Stomach (tissue), 9 donors: ENCODE results near the gene COPS7A. TPM values are rescaled to one million over a fixed set of nuclear protein-coding genes. Genes with fewer than 3 reads are reported as not detected.

Experiments
- DNase-seq, 2 donors: peaks; one replicate each; pipeline versions ENCODE4 v3.0.0 to v3.0.0-alpha.2; 2013 to 2019
- H3K27ac ChIP-seq, 5 donors: fragments of 200-600 bp in 4 of 5; sonication (generic) in 4 of 5; one replicate each; pipeline ENCODE4 v1.5.1; 2013 to 2019; ENCODE audit warnings: mild to moderate bottlenecking in 1 of 5, moderate library complexity in 1 of 5
- H3K27me3 ChIP-seq, 3 donors: fragments of 200-600 bp; sonication (generic); one replicate each; pipeline ENCODE4 v1.5.1; 2017 to 2019; ENCODE audit warnings: mixed run types in 1 of 3
- H3K36me3 ChIP-seq, 4 donors: fragments of 200-600 bp; sonication (generic); 1 replicate in 3 of 4; 2 replicates in 1 of 4; pipeline ENCODE4 v1.5.1; 2016 to 2019
- H3K4me1 ChIP-seq, 4 donors: fragments of 200-600 bp; sonication (generic); one replicate each; pipeline ENCODE4 v1.5.1; 2016 to 2019
- H3K4me3 ChIP-seq, 4 donors: fragments of 200-600 bp; sonication (generic) in 3 of 4; one replicate each; pipeline ENCODE4 v1.5.1; 2016 to 2019; ENCODE audit warnings: mild to moderate bottlenecking in 1 of 4
- H3K9me3 ChIP-seq, 4 donors: fragments of 200-600 bp; sonication (generic); one replicate each; pipeline ENCODE4 v1.5.1; 2016 to 2019
- CTCF ChIP-seq, 7 experiments: fragments of 450-650 bp in 4 of 7; fragments of 200-600 bp in 3 of 7; sonication (generic) in 3 of 7; IDR thresholded peaks; one replicate each; pipeline ENCODE4 v1.5.1; 2016 to 2019; ENCODE audit warnings: antibody characterized with exemption in 7 of 7, control low read depth in 2 of 7, mild to moderate bottlenecking in 1 of 7
- EP300 ChIP-seq: sonication (generic); formaldehyde crosslinking; IDR thresholded peaks from one replicate; pipeline ENCODE4 v1.6.1; 2017; ENCODE audit warnings: antibody characterized with exemption
- POLR2A ChIP-seq, 4 donors: fragments of 450-650 bp; IDR thresholded peaks; one replicate each; pipeline ENCODE4 v1.6.1; 2016; ENCODE audit warnings: antibody characterized with exemption in 4 of 4, control low read depth in 2 of 4, mild to moderate bottlenecking in 1 of 4, moderate library complexity in 1 of 4
- POLR2AphosphoS5 ChIP-seq, 3 donors: sonication (generic); formaldehyde crosslinking; IDR thresholded peaks; one replicate each; pipeline ENCODE4 v1.6.1; 2016; ENCODE audit warnings: antibody characterized with exemption in 3 of 3
- WGBS, 5 donors: extraction: QIAGEN DNeasy Blood & Tissue Kit in 3 of 5; methylation state at CpG; one replicate each; pipeline versions ENCODE4 v1.1.5 to v1.1.7; 2013 to 2018; 5-methylcytosine and 5-hydroxymethylcytosine counted together
- intact Hi-C: fragments of 100-400 bp; cut with DNase I; formaldehyde crosslinking; loops from one replicate; pipeline ENCODE4 v1.15.1; 2023; ENCODE audit warnings: low total_unique reads
- polyA plus RNA-seq, 3 donors: library from polyadenylated mRNA; stranded (reverse); fragments of 200-250 nt; gene quantifications; one replicate each; pipeline ENCODE4 v1.2.3, GENCODE V29; 2013
- total RNA-seq, 5 donors: library from RNA; depleted of rRNA; stranded (reverse); fragments of >200 nt; gene quantifications; one replicate each; pipeline versions ENCODE4 v1.1.0 to v1.2.3, GENCODE V29; 2014 to 2016
- donor health status: healthy with polysubstance abuse.
- donor health status: Bipolar disorder and iron deficiency.
- donor health status: healthy.

COPS7A gene
- total and polyA plus RNA-seq, 8 donors, result 5.8 to 54.2 (median 39.0) TPM

DNA sequence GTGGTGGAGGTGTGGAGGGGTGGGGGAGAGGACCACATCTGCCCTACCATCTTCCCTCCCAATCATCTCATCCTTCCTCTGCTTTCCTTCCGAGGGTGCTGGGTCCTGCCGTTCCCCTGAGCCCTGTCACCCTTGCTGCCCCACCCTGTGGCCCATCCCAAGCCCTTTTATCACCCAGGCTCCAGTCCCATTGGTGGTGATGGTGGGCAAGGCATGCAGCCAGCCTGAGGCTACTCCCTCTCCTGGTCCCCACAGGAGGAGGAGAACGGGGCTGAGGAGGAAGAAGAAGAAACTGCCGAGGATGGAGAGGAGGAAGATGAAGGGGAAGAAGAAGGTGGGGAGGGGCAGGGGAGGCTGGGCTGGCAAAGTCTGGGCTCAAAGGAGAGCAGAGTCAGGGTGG is 45.8 kb downstream of the COPS7A start:
- Histone ChIP-seq H3K9me3 (no peaks in the 10 kb centered on the region), H3K27me3 (peaks cover 0 to 28% (median 13%) of the 10 kb centered on the region in 3 donors), H3K4me3 (no peak overlapping the region), H3K4me1 (peaks cover 54 to 92% (median 85%) of the 10 kb centered on the region in 4 donors), H3K27ac (peak overlapping the region in 3 of 5 donors; percentile 23 to 96 (median 23)), H3K36me3 (peaks cover 12 to 23% (median 19%) of the 10 kb centered on the region in 4 donors)
- 62 to 75% (median 68%) methylated on average over 3 to 4 of the region's 4 CpGs for WGBS, 5 donors
- intact Hi-C loops, result no loop called here
- TF ChIP-seq POLR2AphosphoS5 (IDR thresholded peaks at IDR 0.05) (no peak), EP300 (no peak), CTCF (IDR thresholded peaks at IDR 0.05) (no peak), POLR2A (IDR thresholded peaks at IDR 0.05) (no peak)
- no peak for DNase-seq

GRCh38 chr12:6770094-6770493 is 46.2 kb downstream of the COPS7A start:
- TF ChIP-seq POLR2A (IDR thresholded peaks at IDR 0.05) (no peak), POLR2AphosphoS5 (IDR thresholded peaks at IDR 0.05) (no peak), EP300 (no peak), CTCF (IDR thresholded peaks at IDR 0.05) (no peak)
- peak overlapping the region in 3 of 5 donors; percentile 23 to 96 (median 23) for H3K27ac ChIP-seq
- intact Hi-C loops, result no loop called here
- no peaks in the 10 kb centered on the region for H3K9me3 ChIP-seq
- peaks cover 0 to 29% (median 13%) of the 10 kb centered on the region in 3 donors for H3K27me3 ChIP-seq
- H3K4me3 ChIP-seq, result no peak overlapping the region
- no peak for DNase-seq
- WGBS, 5 donors, result 75 to 91% (median 84%) methylated on average over 12 of the region's 12 CpGs
- peaks cover 12 to 23% (median 19%) of the 10 kb centered on the region in 4 donors for H3K36me3 ChIP-seq
- peaks cover 52 to 92% (median 85%) of the 10 kb centered on the region in 4 donors for H3K4me1 ChIP-seq

DNA sequence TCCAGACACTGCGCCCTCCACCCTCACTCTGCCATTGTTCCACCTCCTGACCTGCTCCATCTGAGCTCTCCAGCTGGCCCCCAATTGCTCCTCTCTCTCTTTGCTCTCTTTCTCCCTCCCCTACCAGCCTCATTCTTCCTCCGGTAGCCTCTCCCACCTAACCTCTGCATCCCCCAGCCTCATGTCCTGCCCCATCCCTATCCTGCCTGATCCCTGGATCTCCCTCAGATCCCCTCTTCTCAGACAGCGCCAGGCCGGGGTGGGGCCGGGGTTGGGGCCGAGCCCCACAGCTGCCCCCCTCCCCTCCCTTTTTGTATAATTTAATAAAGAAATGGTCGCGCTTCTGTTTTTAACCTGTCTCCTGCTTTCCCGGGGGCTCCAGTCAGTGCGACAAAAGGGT is 46.8 kb downstream of the COPS7A start:
- Histone ChIP-seq H3K4me3 (no peak overlapping the region), H3K27me3 (peaks cover 0 to 29% (median 13%) of the 10 kb centered on the region in 3 donors), H3K9me3 (no peaks in the 10 kb centered on the region), H3K36me3 (peaks cover 12 to 23% (median 19%) of the 10 kb centered on the region in 4 donors), H3K27ac (peak overlapping the region in 4 of 5 donors; percentile 7 to 96 (median 23)), H3K4me1 (peaks cover 49 to 92% (median 84%) of the 10 kb centered on the region in 4 donors)
- no peak for TF ChIP-seq CTCF (IDR thresholded peaks at IDR 0.05)
- TF ChIP-seq POLR2AphosphoS5 (IDR thresholded peaks at IDR 0.05), result no peak
- TF ChIP-seq EP300, result no peak
- no peak for DNase-seq
- WGBS, 5 donors, result 86 to 92% (median 89%) methylated on average over 10 of the region's 10 CpGs
- intact Hi-C loops, result no loop called here

- Histone ChIP-seq H3K4me3 (no peak overlapping the region), H3K27me3 (peaks cover 0 to 29% (median 13%) of the 10 kb centered on the region in 3 donors), H3K27ac (peak overlapping the region in 4 of 5 donors; percentile 7 to 96 (median 23)), H3K4me1 (peaks cover 46 to 92% (median 83%) of the 10 kb centered on the region in 4 donors), H3K36me3 (peaks cover 12 to 23% (median 19%) of the 10 kb centered on the region in 4 donors), H3K9me3 (no peaks in the 10 kb centered on the region)
- intact Hi-C loops, result no loop called here
- 81 to 93% (median 88%) methylated on average over 3 to 4 of the region's 4 CpGs for WGBS, 5 donors
- TF ChIP-seq POLR2A (IDR thresholded peaks at IDR 0.05) (no peak), EP300 (no peak), POLR2AphosphoS5 (IDR thresholded peaks at IDR 0.05) (peak in 1 of 3 donors; percentile 7), CTCF (IDR thresholded peaks at IDR 0.05) (no peak)
- DNase-seq, result no peak
Observed at GRCh38 chr12:6771091-6771495, 47.2 kb downstream of the COPS7A start.
